Central memory CD8-positive, alpha-beta T cell (primary cell): ENCODE results near the gene KLHL29.

ENCODE experiments used
- ATAC-seq: fragments of 150-1000 bp; cut with Tn5 transposase; replicated peaks from 2 replicates; pipeline ENCODE4 v1.10.0; 2022; ENCODE audit warnings: mild to moderate bottlenecking, moderate FRiP score, moderate number of reproducible peaks; ENCODE audit not compliant: poor library complexity, severe bottlenecking; ENCODE audit errors: extremely low read depth
- DNase-seq, 2 donors: peaks; one replicate each; pipeline ENCODE4 v3.0.0; 2021; ENCODE audit warnings: low spot score in 2 of 2
- H3K27ac Mint-ChIP-seq: one replicate; pipeline ENCODE4 v1.8.0; 2022; ENCODE audit warnings: low read depth, mild to moderate bottlenecking, moderate library complexity, mixed read lengths
- H3K27me3 Mint-ChIP-seq: one replicate; pipeline ENCODE4 v1.8.0; 2022; ENCODE audit warnings: mixed read lengths
- H3K36me3 Mint-ChIP-seq: one replicate; pipeline ENCODE4 v1.8.0; 2022; ENCODE audit warnings: mild to moderate bottlenecking, moderate library complexity, mixed read lengths; ENCODE audit not compliant: insufficient read depth
- H3K4me1 Mint-ChIP-seq: one replicate; pipeline ENCODE4 v1.8.0; 2022; ENCODE audit warnings: mixed read lengths
- H3K4me3 Mint-ChIP-seq: one replicate; pipeline ENCODE4 v1.8.0; 2022; ENCODE audit warnings: mild to moderate bottlenecking, moderate library complexity, mixed read lengths
- H3K9me3 Mint-ChIP-seq: one replicate; pipeline ENCODE4 v1.8.0; 2022; ENCODE audit warnings: mixed read lengths

Gene KLHL29

GRCh38 chr2:23745726-23746105 lies 360.7 kb downstream of the KLHL29 start:
- Mint-ChIP-seq H3K9me3 (no peaks in the 10 kb centered on the region), H3K27ac (no peak overlapping the region), H3K36me3 (peaks cover 5% of the 10 kb centered on the region), H3K4me1 (no peaks in the 10 kb centered on the region), H3K4me3 (no peak overlapping the region), H3K27me3 (no peaks in the 10 kb centered on the region)
- DNase-seq, result no peak
- no peak for ATAC-seq

- no peak overlapping the region for H3K27ac Mint-ChIP-seq
Measured at GRCh38 chr2:23746141-23746863, 361.3 kb downstream of the KLHL29 start.

GRCh38 chr2:23751747-23752265 lies 366.8 kb downstream of the KLHL29 start:
- H3K4me3 Mint-ChIP-seq, result no peak overlapping the region
- no peaks in the 10 kb centered on the region for H3K9me3 Mint-ChIP-seq
- no peak for ATAC-seq
- H3K27ac Mint-ChIP-seq, result no peak overlapping the region
- no peaks in the 10 kb centered on the region for H3K4me1 Mint-ChIP-seq
- no peaks in the 10 kb centered on the region for H3K27me3 Mint-ChIP-seq
- no peak for DNase-seq
- peaks cover 29% of the 10 kb centered on the region for H3K36me3 Mint-ChIP-seq

More at GRCh38 chr2:23746141-23746863, 361.3 kb downstream of the KLHL29 start:
- DNase-seq (no peak), ATAC-seq (no peak)
- Mint-ChIP-seq H3K4me1 (no peaks in the 10 kb centered on the region), H3K27me3 (no peaks in the 10 kb centered on the region), H3K36me3 (peaks cover 9% of the 10 kb centered on the region), H3K9me3 (no peaks in the 10 kb centered on the region), H3K4me3 (no peak overlapping the region)

- ATAC-seq, result no peak
- Mint-ChIP-seq H3K27ac (peak overlapping the region; percentile 3), H3K9me3 (no peaks in the 10 kb centered on the region), H3K4me1 (no peaks in the 10 kb centered on the region), H3K27me3 (no peaks in the 10 kb centered on the region), H3K36me3 (peaks cover 39% of the 10 kb centered on the region), H3K4me3 (no peak overlapping the region)
- DNase-seq, result no peak
Measured at GRCh38 chr2:23753291-23754010, 368.5 kb downstream of the KLHL29 start.

- Mint-ChIP-seq H3K9me3 (no peaks in the 10 kb centered on the region), H3K27me3 (no peaks in the 10 kb centered on the region), H3K4me1 (no peaks in the 10 kb centered on the region), H3K4me3 (no peak overlapping the region), H3K36me3 (peaks cover 39% of the 10 kb centered on the region), H3K27ac (no peak overlapping the region)
- DNase-seq, result no peak
- ATAC-seq, result no peak
Measured at GRCh38 chr2:23754970-23755369, 370.0 kb downstream of the KLHL29 start.

- Mint-ChIP-seq H3K9me3 (no peaks in the 10 kb centered on the region), H3K27ac (no peak overlapping the region), H3K36me3 (peaks cover 36% of the 10 kb centered on the region), H3K4me3 (no peak overlapping the region), H3K4me1 (peaks cover 4% of the 10 kb centered on the region), H3K27me3 (no peaks in the 10 kb centered on the region)
- ATAC-seq, result no peak
- no peak for DNase-seq
Measured at GRCh38 chr2:23756593-23757292, 371.8 kb downstream of the KLHL29 start.

GRCh38 chr2:23757686-23758433 lies 372.9 kb downstream of the KLHL29 start:
- H3K27me3 Mint-ChIP-seq, result no peaks in the 10 kb centered on the region
- H3K4me1 Mint-ChIP-seq, result peaks cover 6% of the 10 kb centered on the region
- no peak overlapping the region for H3K4me3 Mint-ChIP-seq
- H3K27ac Mint-ChIP-seq, result no peak overlapping the region
- peaks cover 35% of the 10 kb centered on the region for H3K36me3 Mint-ChIP-seq
- ATAC-seq, result no peak
- H3K9me3 Mint-ChIP-seq, result no peaks in the 10 kb centered on the region
- DNase-seq, result no peak
